ENCODE results near the gene ZNF358.

DNA sequence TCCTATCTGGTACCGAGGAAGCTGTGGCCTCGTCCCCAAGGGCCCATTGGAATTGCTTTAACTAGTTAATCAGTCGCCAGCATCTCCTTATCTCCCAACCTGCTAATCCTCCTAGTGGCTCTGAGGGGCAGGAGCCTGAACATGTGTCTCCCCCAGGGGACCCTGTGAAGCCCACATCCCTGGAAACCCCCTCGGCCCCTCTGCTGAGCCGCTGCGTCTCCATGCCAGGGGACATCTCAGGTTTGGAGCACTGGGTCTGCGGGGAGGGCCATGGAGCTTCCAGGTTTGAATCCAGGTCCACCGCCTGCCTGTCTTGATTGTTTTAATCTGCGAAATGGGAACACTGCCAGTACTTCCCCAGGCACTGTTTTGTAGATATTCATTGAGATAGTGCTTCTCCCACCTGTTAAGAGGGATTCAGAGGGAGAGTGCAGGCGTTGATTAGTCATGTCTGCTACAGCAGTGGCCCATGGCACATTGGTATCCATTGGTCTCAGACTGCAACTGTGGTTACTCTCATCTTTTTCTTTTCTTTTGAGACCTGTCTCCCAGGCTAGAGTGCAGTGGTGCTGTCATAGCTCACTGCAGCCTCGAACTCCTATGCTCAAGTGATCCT is 26.0 kb downstream of the ZNF358 start:
- TF ChIP-seq ZNF768 (CRISPR knock-in tag; IDR thresholded peaks at IDR 0.05) (no peak), POLR2A (IDR thresholded peaks at IDR 0.05; ENCODE audit: insufficient read depth in 1 of 2, low read depth in 2 of 2, low read length in 2 of 2) (no peak), CEBPG (CRISPR knock-in tag; IDR thresholded peaks at IDR 0.05) (no peak), ZNF24 (IDR thresholded peaks at IDR 0.05) (no peak)
- TF ChIP-seq, protein P1, sequence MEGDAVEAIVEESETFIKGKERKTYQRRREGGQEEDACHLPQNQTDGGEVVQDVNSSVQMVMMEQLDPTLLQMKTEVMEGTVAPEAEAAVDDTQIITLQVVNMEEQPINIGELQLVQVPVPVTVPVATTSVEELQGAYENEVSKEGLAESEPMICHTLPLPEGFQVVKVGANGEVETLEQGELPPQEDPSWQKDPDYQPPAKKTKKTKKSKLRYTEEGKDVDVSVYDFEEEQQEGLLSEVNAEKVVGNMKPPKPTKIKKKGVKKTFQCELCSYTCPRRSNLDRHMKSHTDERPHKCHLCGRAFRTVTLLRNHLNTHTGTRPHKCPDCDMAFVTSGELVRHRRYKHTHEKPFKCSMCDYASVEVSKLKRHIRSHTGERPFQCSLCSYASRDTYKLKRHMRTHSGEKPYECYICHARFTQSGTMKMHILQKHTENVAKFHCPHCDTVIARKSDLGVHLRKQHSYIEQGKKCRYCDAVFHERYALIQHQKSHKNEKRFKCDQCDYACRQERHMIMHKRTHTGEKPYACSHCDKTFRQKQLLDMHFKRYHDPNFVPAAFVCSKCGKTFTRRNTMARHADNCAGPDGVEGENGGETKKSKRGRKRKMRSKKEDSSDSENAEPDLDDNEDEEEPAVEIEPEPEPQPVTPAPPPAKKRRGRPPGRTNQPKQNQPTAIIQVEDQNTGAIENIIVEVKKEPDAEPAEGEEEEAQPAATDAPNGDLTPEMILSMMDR (CRISPR knock-in tag; IDR thresholded peaks at IDR 0.05): no peak

Measured in HepG2 (cell line).